Non-pigmented ciliary epithelial cell (primary cell): ENCODE results near the gene DPH6.
"Not testable (repeated sequence)": the region's sequence is repeated elsewhere in the genome, so short reads cannot be mapped to it uniquely, and the experiment has no call there.

ENCODE experiments used
- DNase-seq: peaks from one replicate; pipeline ENCODE4 v3.0.0-alpha.2; 2010; ENCODE audit warnings: low read depth

Gene DPH6

GRCh38 chr15:35485411-35485810 is 60.6 kb downstream of the DPH6 start:
- DNase-seq, result no peak

GRCh38 chr15:35484231-35484945 is 61.6 kb downstream of the DPH6 start:
- no peak for DNase-seq

- DNase-seq, result peak; percentile 52
Observed at GRCh38 chr15:35481992-35482391, 64.0 kb downstream of the DPH6 start.

- DNase-seq, result no peak
Observed at GRCh38 chr15:35481064-35481463, 64.9 kb downstream of the DPH6 start.

- no peak for DNase-seq
Observed at GRCh38 chr15:35479423-35479822, 66.5 kb downstream of the DPH6 start.

- DNase-seq, result no peak
Observed at GRCh38 chr15:35477312-35478262, 68.4 kb downstream of the DPH6 start.

GRCh38 chr15:35471024-35471423 is 74.9 kb downstream of the DPH6 start:
- DNase-seq, result no peak

GRCh38 chr15:35470441-35470840 is 75.5 kb downstream of the DPH6 start:
- no peak for DNase-seq

- no peak for DNase-seq
Observed at GRCh38 chr15:35466476-35466875, 79.5 kb downstream of the DPH6 start.

GRCh38 chr15:35465783-35466182 is 80.2 kb downstream of the DPH6 start:
- DNase-seq, result no peak

GRCh38 chr15:35460616-35461015 is 85.3 kb downstream of the DPH6 start:
- DNase-seq, result no peak

- DNase-seq, result no peak
Observed at GRCh38 chr15:35458176-35458856, 87.6 kb downstream of the DPH6 start.

- no peak for DNase-seq
Observed at GRCh38 chr15:35455201-35455600, 90.8 kb downstream of the DPH6 start.

- peak; percentile 54 for DNase-seq
Observed at GRCh38 chr15:35450492-35450891, 95.5 kb downstream of the DPH6 start.

- no peak for DNase-seq
Observed at GRCh38 chr15:35448294-35448693, 97.7 kb downstream of the DPH6 start.

GRCh38 chr15:35445891-35446290 is 100.1 kb downstream of the DPH6 start:
- DNase-seq, result no peak

- no peak for DNase-seq
Observed at GRCh38 chr15:35444557-35445204, 101.3 kb downstream of the DPH6 start.

- DNase-seq, result no peak
Observed at GRCh38 chr15:35443376-35443775, 102.6 kb downstream of the DPH6 start.

- no peak for DNase-seq
Observed at GRCh38 chr15:35442742-35443141, 103.2 kb downstream of the DPH6 start.

- DNase-seq, result not testable (repeated sequence)
Observed at GRCh38 chr15:35441279-35441678, 104.7 kb downstream of the DPH6 start.

- no peak for DNase-seq
Observed at GRCh38 chr15:35440265-35440664, 105.7 kb downstream of the DPH6 start.

GRCh38 chr15:35439291-35439690 is 106.7 kb downstream of the DPH6 start:
- peak; percentile 46 for DNase-seq
